Dermis blood vessel endothelial cell (primary cell): ENCODE measurements around the gene RASAL2. TPM values are rescaled to one million over a fixed set of nuclear protein-coding genes. Genes with fewer than 3 reads are reported as not detected.
A peak's percentile ranks its signal among the peaks of the same experiment; 100 is the strongest.
"Not testable (repeated sequence)": the region's sequence is repeated elsewhere in the genome, so short reads cannot be mapped to it uniquely, and the experiment has no call there.

Source experiments
- DNase-seq: peaks from one replicate; pipeline ENCODE4 v3.0.0; 2010
- total RNA-seq: library from RNA; depleted of rRNA; stranded (reverse); fragments of >200 nt; gene quantifications from 2 replicates; pipeline ENCODE4 v1.2.3, GENCODE V29; 2014

Gene RASAL2
- total RNA-seq, 1 donor from 2014 or later = 32.2 TPM

DNA sequence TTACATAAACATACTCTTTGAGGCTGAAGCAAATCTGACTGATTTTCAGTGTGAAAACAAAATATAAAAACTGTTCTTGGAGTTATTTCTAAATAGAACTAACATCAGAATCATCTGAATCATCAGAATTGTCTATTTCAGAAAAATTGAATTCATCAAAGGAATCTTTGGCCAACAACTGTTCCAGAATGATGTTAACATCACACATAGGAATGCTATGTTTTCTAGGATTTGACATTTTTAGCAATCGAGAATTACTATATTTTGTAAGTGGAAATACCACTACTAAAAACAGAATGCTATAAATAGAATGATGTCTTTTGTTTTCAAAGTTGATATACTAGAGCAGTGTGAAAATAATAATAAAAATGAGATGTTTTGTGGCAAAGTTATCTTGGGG is 258.0 kb downstream of the RASAL2 start:
- not testable (repeated sequence) for DNase-seq

DNA sequence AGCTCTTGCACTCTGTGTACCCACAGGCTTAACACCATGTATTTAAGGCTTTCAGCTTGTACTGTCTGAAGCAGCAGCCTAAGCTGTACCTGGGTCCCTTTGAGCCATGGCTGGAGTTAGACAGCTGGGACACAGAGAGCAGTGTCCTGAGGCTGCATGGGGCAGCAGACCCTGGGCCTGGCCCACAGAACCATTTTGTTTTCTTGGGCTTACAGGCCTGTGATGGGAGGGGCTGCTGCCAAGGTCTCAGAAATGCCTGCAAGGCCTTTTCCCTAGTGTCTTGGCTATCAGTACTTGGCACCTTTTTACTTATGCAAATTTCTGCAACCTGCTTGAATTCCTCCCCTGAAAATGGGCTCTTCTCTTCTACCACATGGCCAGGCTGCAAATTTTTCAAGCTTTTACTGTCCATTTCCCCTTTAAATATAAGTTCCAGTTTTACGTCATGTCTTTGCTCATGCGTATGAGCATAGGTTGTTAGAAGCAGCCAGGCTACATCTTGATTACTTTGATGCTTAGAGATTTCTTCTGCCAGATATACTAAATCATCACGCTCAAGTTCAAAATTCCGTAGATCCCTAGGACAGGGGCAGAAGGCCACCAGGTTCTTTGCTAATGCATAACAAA is 259.0 kb downstream of the RASAL2 start:
- DNase-seq = no peak

GRCh38 chr1:178353524-178353923 is 259.6 kb downstream of the RASAL2 start:
- DNase-seq = no peak

GRCh38 chr1:178354816-178355215 is 260.9 kb downstream of the RASAL2 start:
- DNase-seq = no peak

- DNase-seq = no peak
Observed at GRCh38 chr1:178356299-178356698, 262.4 kb downstream of the RASAL2 start.

- no peak for DNase-seq
Observed at GRCh38 chr1:178358456-178358855, 264.6 kb downstream of the RASAL2 start.

- no peak for DNase-seq
Observed at GRCh38 chr1:178360421-178360820, 266.5 kb downstream of the RASAL2 start.

DNA sequence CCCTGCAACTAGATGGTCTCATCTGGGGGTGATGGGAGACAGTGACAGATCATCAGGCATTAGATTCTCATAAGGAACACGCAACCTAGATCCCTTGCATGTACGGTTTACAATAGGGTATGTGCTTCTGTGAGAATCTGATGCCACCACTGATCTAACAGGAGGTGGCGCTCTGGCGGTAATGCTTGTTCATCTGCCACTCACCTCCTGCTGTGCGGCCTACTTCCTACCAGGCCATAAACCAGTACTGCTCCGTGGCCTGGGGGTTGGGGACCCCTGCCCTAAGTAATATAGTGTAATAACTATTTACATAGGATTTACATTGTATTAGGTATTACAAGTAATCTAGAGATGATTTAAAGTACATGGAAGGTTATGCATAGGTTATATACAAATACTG is 267.9 kb downstream of the RASAL2 start:
- DNase-seq = no peak

DNA sequence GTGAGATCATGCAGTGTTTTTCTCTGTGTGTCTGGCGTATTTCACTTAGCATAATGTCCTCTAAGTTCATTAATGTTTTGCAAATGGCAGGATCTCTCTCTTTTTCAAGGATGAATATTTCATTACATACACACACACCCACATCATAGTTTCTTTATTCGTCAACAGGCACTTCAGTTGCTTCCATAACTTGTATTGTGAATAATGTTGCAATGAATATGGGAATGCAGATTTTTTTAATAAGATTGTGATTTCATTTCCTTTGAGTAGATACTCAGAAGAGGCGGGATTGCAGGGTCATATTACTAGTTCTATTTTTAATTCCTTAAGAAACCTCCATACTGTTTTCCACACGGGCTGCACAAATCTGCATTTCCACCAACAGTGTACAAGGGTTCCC is 268.8 kb downstream of the RASAL2 start:
- no peak for DNase-seq

GRCh38 chr1:178364782-178365181 is 270.9 kb downstream of the RASAL2 start:
- no peak for DNase-seq

DNA sequence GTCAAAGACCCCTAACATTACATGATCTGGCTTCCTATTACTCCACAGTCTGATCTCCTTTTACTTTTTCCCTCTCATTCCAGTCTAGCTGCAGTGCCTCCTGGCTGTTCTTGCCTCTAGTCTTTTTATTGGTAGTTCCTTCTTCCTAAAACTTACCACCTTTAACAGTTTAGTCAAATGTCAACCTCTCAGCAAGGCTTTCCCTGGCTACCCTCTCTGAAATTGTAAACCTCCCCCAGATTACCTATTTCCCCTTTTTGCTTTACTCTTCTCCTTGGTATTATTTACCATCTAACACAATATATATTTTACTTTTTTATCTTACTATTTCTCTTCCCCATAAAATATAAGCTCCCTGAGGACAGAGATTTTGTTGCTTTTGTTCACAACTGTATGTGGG is 273.2 kb downstream of the RASAL2 start:
- DNase-seq = no peak

GRCh38 chr1:178368208-178368607 is 274.3 kb downstream of the RASAL2 start:
- no peak for DNase-seq

- DNase-seq = peak; percentile 50
Observed at GRCh38 chr1:178371235-178371634, 277.3 kb downstream of the RASAL2 start.

DNA sequence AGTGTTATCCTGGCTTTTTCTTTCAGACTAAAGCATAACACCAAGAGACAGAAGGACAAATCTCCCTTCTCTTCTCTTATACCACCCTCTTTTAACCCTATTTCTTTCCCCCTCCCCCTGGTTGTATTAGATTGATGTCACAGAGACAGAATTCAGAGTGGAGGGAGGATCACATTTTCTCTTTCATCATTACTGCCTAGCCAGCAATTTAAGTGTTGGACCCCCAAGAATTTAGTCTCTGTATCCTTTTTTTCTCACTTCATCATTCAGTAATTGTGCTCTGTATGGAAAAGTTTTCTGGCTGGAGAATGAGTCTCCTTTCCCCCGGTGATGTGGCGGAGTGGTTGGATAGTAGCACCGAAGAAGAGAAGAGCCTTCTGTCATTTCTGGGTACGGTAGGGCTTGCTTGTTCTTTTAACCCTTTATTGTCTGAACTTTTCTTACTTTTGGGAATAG is 278.1 kb downstream of the RASAL2 start:
- no peak for DNase-seq

- DNase-seq = no peak
Observed at GRCh38 chr1:178374016-178374415, 280.1 kb downstream of the RASAL2 start.

DNA sequence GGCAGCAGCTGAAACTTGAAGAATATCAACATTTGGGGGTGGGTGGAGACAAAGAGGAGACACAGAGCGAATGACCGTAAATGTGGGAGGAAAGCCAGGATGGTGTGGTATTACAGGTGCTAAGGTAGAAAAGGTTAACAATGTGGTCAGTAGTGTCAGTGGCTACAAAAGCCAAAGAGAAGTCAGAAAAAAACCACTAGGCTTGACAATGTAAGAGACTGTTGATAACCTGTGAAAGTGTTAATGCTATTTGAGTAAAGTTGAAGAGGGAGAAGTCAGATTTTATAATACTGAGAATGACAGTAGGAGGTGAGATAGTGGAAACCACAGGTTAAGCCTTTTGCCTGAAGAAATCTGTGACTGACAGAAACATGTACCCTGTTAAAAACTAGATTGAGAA is 282.1 kb downstream of the RASAL2 start:
- DNase-seq = no peak

DNA sequence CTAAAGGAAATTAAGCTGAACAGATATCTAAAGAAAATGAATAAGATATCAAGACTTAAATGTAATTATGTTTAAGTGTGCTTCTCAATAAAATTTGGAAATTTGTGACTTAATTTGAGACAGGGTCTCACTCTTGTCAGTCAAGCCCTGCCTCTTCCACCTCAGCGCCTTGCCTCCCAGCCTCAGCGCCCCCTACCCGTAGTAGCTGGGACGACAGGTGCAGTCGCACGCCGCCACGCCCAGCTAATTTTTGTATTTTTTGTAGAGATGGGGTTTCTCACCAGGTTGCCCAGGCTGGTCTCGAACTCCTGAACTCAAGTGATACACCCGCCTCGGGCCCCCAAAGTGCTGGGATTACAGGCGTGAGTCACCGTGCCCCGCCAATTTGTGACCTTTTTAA is 285.9 kb downstream of the RASAL2 start:
- no peak for DNase-seq

GRCh38 chr1:178382372-178382771 is 288.5 kb downstream of the RASAL2 start:
- DNase-seq = no peak

DNA sequence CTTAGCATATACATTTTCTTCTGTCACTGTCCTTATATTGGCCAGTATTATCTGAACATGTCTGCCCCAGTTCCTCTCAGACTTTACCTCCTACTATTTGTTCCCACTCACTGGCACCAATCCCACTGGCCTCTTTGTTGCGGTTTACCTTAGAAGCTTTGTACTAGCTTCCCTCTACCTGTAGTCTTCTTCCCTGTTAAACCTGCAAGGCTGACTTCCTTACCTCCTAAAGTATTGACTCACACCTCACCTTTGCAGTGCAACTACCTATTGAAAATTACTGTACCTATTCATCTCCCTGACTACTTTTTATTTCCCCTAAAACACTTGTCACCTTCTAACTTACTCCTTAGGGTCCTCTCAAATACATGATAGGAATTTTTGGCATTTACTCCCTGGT is 291.8 kb downstream of the RASAL2 start:
- DNase-seq = no peak

DNA sequence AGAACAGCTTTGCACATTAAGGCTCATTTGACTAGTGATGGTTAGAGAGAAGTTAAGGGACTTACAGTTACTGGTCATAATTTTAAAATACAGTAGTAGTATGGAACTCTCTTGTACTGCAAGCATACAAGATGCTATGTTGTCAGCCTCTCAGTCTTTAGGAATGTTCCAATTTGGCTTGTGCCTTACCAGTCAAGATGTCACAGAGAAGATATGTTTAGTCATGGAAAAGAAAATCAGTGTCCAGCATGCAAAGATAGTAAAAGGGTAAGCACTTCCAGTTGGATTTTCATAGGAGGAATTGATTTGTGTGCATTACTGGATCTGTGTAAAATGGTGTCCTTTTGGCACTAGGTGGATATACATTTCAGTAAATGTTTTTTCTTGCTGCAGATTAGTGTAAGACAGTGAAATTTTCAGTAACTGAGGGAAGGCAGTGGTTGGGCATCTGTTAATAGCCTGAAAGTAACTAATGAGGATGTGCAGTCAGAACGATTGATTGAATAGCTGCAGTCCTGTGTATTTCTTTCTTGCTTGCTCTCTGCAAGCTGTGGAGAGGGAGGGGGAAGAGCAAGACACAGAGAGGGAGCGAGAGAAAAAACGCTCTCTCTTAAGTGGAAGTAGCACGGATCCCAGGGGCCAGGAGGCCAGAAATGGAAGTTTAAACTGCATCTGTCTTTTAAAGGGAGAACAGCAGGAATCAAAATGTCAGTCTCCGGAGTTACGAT is 294.7 kb downstream of the RASAL2 start:
- DNase-seq = no peak

DNA sequence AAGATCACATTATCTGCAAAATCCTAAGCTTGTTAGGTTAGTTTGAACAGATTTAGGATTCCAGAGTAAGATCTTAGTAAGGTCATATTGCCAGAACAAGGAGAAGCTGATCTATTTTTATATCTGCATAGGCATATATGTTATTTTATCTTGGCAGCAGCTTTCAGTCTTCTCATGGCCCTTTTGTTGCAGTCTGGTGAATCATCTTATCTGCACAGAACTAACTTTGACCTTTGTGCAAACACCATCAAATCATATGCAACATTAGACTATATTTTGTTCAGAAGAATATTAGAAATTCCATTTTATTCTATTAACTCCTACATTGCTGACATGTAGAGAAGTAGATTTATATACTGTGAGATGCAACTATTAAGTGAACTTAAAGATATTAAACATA is 295.5 kb downstream of the RASAL2 start:
- peak; percentile 33 for DNase-seq

DNA sequence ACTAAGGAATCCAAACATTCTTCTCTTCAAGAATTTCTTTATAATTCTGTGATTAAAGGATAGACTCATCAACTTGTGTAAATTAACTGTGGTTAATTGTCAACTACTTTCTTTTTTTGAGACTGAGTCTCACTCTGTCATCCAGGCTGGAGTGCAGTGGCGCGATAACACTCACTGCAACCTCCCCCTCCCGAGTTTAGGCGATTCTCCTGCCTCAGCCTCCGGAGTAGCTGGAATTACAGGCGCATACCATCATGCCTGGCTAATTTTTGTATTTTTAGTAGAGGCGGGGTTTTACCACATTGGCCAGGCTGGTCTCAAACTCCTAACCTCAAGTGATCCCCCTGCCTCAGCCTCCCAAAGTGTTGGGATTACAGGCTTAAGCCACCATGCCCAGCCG is 296.4 kb downstream of the RASAL2 start:
- not testable (repeated sequence) for DNase-seq

DNA sequence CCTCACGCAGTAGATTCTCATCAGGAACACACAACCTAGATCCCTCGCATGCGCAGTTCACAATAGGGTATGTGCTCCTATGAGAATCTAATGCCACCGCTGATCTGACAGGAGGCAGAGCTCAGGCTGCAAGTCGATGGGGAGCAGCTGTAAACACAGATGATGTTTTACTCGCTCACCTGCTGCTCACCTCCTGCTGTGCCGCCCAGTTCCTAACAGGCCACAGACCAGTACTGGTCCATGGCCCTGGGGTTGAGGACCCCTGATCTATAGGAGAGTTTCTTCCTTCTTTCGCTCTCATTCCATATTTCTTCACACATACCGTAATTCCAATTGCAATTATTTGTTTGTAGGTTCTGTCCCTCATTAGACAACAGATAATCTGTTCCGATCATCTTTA is 299.5 kb downstream of the RASAL2 start:
- no peak for DNase-seq

GRCh38 chr1:178396789-178397188 is 302.9 kb downstream of the RASAL2 start:
- no peak for DNase-seq

GRCh38 chr1:178397678-178398077 is 303.8 kb downstream of the RASAL2 start:
- no peak for DNase-seq
